GM06990 (cell line): ENCODE measurements around the gene GPR42.
A peak's percentile ranks its signal among the peaks of the same experiment; 100 is the strongest.

Experiments
- DNase-seq: peaks from one replicate; pipeline ENCODE4 v3.0.0-alpha.2; 2011; ENCODE audit not compliant: insufficient read length; ENCODE audit errors: extremely low read depth
- H3K27me3 ChIP-seq: replicated peaks from 2 replicates; pipeline ENCODE4 v1.6.0; 2011; ENCODE audit warnings: low read length; ENCODE audit not compliant: control insufficient read depth, insufficient read depth
- H3K36me3 ChIP-seq: 2 replicates; pipeline ENCODE4 v1.5.1; 2011; ENCODE audit warnings: low read length; ENCODE audit not compliant: control insufficient read depth, insufficient read depth
- H3K4me3 ChIP-seq: replicated peaks from 2 replicates; pipeline ENCODE4 v1.5.1; 2011; ENCODE audit warnings: low read depth, mild to moderate bottlenecking, control low read depth, low read length
- TF ChIP-seq, protein P1 (sequence below): IDR thresholded peaks from 2 replicates; pipeline ENCODE4 v1.5.1; 2011; ENCODE audit warnings: low read length, control low read depth, mild to moderate bottlenecking, inconsistent platforms; ENCODE audit not compliant: insufficient read depth, poor library complexity, severe bottlenecking

GPR42 gene

DNA sequence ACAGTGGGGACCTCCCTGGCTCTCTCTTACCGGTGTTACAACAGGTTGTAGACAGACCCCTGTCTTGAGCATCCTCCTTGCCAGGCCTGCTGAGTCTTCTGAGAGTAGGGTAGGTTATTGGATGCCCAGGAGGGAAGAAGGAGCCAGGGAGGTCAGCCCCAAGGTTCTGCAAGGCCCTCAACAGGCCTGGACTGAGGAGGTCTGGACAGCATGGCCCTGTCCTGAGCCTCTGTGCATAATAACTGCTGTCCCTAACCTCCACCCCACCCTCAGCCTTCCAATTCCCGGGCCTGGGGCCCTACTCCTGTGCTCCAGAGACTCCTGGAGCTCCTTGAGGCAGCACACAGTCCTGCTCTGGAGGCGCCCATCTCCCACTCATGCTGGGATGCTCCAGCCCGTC is 41.5 kb upstream of the GPR42 start:
- H3K4me3 ChIP-seq, result peak overlapping the region; percentile 71
- no peak for DNase-seq
- H3K27me3 ChIP-seq, result no peaks in the 10 kb centered on the region
- H3K36me3 ChIP-seq, result peaks cover 6% of the 10 kb centered on the region
- TF ChIP-seq, protein P1, sequence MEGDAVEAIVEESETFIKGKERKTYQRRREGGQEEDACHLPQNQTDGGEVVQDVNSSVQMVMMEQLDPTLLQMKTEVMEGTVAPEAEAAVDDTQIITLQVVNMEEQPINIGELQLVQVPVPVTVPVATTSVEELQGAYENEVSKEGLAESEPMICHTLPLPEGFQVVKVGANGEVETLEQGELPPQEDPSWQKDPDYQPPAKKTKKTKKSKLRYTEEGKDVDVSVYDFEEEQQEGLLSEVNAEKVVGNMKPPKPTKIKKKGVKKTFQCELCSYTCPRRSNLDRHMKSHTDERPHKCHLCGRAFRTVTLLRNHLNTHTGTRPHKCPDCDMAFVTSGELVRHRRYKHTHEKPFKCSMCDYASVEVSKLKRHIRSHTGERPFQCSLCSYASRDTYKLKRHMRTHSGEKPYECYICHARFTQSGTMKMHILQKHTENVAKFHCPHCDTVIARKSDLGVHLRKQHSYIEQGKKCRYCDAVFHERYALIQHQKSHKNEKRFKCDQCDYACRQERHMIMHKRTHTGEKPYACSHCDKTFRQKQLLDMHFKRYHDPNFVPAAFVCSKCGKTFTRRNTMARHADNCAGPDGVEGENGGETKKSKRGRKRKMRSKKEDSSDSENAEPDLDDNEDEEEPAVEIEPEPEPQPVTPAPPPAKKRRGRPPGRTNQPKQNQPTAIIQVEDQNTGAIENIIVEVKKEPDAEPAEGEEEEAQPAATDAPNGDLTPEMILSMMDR, result no peak

DNA sequence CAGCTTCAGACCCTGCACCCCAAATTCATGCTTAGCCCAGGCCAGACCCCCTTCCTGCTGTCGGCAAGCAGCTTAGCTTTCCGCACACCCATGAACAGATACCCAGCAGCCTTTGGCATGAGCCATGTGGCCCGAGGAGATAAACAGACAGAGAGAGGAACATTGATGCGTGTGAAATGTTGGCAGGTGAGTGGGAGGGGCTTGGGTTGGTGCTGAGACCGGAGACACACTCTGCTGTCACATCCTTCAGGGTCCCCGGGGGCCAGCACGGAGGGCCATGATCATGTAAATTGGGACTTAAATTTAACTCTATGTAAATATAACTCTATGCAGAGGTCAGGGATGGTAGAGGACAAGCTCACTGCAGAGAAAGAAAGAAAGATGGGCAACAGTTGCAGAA is 40.4 kb upstream of the GPR42 start:
- Histone ChIP-seq H3K36me3 (peaks cover 6% of the 10 kb centered on the region), H3K4me3 (peak overlapping the region; percentile 71), H3K27me3 (no peaks in the 10 kb centered on the region)
- TF ChIP-seq, protein P1, result no peak
- DNase-seq, result peak; percentile 82

GRCh38 chr19:35331551-35332214 is 39.2 kb upstream of the GPR42 start:
- H3K36me3 ChIP-seq, result peaks cover 14% of the 10 kb centered on the region
- TF ChIP-seq, protein P1, result no peak
- DNase-seq, result no peak
- peak overlapping the region; percentile 71 for H3K4me3 ChIP-seq
- no peaks in the 10 kb centered on the region for H3K27me3 ChIP-seq

- H3K4me3 ChIP-seq, result peak overlapping the region; percentile 71
- H3K27me3 ChIP-seq, result no peaks in the 10 kb centered on the region
- TF ChIP-seq, protein P1, result peak; percentile 23
- H3K36me3 ChIP-seq, result peaks cover 21% of the 10 kb centered on the region
- peak; percentile 56 for DNase-seq
Measured at GRCh38 chr19:35332817-35333216, 38.1 kb upstream of the GPR42 start.

DNA sequence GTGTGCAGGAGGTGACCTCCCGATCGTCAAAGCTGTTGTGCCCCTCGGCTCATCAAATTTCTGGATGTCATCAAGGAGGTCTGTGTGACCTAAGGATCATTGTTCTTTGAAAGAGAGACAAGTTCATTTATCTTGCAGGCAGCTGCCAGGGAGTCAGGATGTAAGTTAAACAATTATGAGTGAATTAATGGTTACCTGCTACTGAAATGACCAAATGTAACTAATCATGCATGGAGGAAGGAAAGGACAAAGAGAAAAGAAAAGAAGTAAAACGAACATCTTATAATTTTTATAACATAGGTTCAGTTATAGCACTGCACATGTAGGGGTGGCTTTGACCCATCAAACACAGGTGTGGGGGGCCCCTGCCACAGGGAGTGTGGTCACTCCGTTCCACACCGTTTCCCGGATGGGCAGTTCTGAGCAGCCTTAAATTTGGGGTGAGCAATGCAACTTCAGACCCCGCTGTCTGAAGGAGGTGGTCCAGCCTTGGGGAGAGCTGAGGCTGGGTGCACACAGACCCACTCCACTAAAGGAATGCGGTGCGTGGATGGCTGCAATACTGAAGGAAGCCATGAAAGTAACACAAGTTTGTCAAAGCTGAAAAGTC is 36.6 kb upstream of the GPR42 start:
- H3K36me3 ChIP-seq, result peaks cover 31% of the 10 kb centered on the region
- no peaks in the 10 kb centered on the region for H3K27me3 ChIP-seq
- H3K4me3 ChIP-seq, result peak overlapping the region; percentile 71
- no peak for DNase-seq
- TF ChIP-seq, protein P1, result no peak
